ENCODE data around the gene SNX2.
A peak's percentile ranks its signal among the peaks of the same experiment; 100 is the strongest.
"Not testable (repeated sequence)": the region's sequence is repeated elsewhere in the genome, so short reads cannot be mapped to it uniquely, and the experiment has no call there.

SNX2 gene

GRCh38 chr5:122774861-122775549 is at the start of gene SNX2:
TSS of gene SNX2 (plus strand) at chr5:122775080. CDS start at chr5:122775104, 24 bp downstream.
- DNase-seq (ENCODE audit: low read depth): peak; percentile 90

- no peak for DNase-seq (ENCODE audit: low read depth)
These were observed 47.8 kb upstream of the SNX2 start for GRCh38 chr5:122727112-122727541.

GRCh38 chr5:122730037-122730436 is 44.8 kb upstream of the SNX2 start:
- DNase-seq (ENCODE audit: low read depth): no peak

- no peak for DNase-seq (ENCODE audit: low read depth)
These were observed 44.4 kb upstream of the SNX2 start for GRCh38 chr5:122730456-122730855.

GRCh38 chr5:122736086-122736845 is 38.6 kb upstream of the SNX2 start:
- no peak for DNase-seq (ENCODE audit: low read depth)

GRCh38 chr5:122738088-122738487 is 36.8 kb upstream of the SNX2 start:
- no peak for DNase-seq (ENCODE audit: low read depth)

GRCh38 chr5:122741681-122742080 is 33.2 kb upstream of the SNX2 start:
- DNase-seq (ENCODE audit: low read depth): no peak

GRCh38 chr5:122743261-122743660 is 31.6 kb upstream of the SNX2 start:
- DNase-seq (ENCODE audit: low read depth): no peak

GRCh38 chr5:122745597-122745996 is 29.3 kb upstream of the SNX2 start:
- DNase-seq (ENCODE audit: low read depth): no peak

GRCh38 chr5:122749886-122750285 is 25.0 kb upstream of the SNX2 start:
- DNase-seq (ENCODE audit: low read depth): no peak

GRCh38 chr5:122751293-122751782 is 23.5 kb upstream of the SNX2 start:
- no peak for DNase-seq (ENCODE audit: low read depth)

- DNase-seq (ENCODE audit: low read depth): no peak
These were observed 21.4 kb upstream of the SNX2 start for GRCh38 chr5:122753500-122753899.

- no peak for DNase-seq (ENCODE audit: low read depth)
These were observed 19.1 kb upstream of the SNX2 start for GRCh38 chr5:122755783-122756182.

GRCh38 chr5:122756264-122756911 is 18.5 kb upstream of the SNX2 start:
- DNase-seq (ENCODE audit: low read depth): no peak

- DNase-seq (ENCODE audit: low read depth): no peak
These were observed 17.6 kb upstream of the SNX2 start for GRCh38 chr5:122757285-122757684.

- DNase-seq (ENCODE audit: low read depth): no peak
These were observed 15.4 kb upstream of the SNX2 start for GRCh38 chr5:122759241-122760070.

GRCh38 chr5:122760236-122760635 is 14.6 kb upstream of the SNX2 start:
- DNase-seq (ENCODE audit: low read depth): no peak

- no peak for DNase-seq (ENCODE audit: low read depth)
These were observed 13.8 kb upstream of the SNX2 start for GRCh38 chr5:122761115-122761514.

- not testable (repeated sequence) for DNase-seq (ENCODE audit: low read depth)
These were observed 13.0 kb upstream of the SNX2 start for GRCh38 chr5:122761896-122762295.

GRCh38 chr5:122766130-122766529 is 8.8 kb upstream of the SNX2 start:
- no peak for DNase-seq (ENCODE audit: low read depth)

- no peak for DNase-seq (ENCODE audit: low read depth)
These were observed 4.4 kb upstream of the SNX2 start for GRCh38 chr5:122770477-122770876.

GRCh38 chr5:122772446-122772845 is 2.4 kb upstream of the SNX2 start:
- no peak for DNase-seq (ENCODE audit: low read depth)

Measured in activated T-cell treated with anti-CD3 and anti-CD28 coated beads for 48 hours (primary cell).